ENCODE data around the gene TMEM11. TPM values are rescaled to one million over a fixed set of nuclear protein-coding genes. Genes with fewer than 3 reads are reported as not detected.
A peak's percentile ranks its signal among the peaks of the same experiment; 100 is the strongest.

The TMEM11 gene
- total RNA-seq, 1 donor from 2014 or later = 17.3 TPM

DNA sequence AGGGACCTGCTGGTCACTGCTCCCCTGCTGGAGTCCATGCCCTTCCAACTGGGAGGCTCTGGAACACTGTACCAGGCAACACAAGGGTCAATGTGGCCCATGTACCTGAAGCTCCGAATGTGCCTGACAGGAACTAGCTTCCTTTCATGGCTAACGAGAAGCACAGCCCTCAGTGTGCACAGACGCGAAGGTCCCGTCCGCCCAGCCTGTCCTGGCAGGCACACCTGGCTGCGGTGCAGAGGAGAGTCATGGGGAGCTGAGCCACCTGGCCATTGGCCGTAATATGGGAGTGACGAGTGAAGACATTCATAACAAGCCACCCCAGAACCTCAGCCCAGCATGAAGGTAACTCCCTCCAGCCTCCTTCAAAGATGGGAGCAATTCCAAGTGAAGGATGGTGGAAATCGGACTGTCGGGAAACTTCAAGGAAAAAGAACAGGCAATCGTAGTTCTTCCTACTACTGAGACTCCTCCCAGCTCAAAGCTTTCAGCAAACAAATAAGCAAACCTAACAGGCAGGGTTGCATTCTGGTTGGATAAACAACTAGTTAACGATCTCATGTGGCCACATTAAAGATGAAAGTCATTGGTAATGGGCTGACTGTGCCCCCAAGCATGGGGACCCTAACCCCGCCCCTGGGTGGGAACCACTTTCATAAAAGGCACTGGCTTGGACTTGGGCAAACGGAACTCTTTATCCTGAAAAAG is 13.2 kb downstream of the TMEM11 start:
- no peak for TF ChIP-seq EZH2 (IDR thresholded peaks at IDR 0.05)
- no peak for TF ChIP-seq CTCF (IDR thresholded peaks at IDR 0.05)
- TF ChIP-seq EZH2phosphoT487 (IDR thresholded peaks at IDR 0.05) = no peak
- Histone ChIP-seq H3K9me3 (ENCODE audit: low read depth) (no peaks in the 10 kb centered on the region), H3K36me3 (no peaks in the 10 kb centered on the region), H3K79me2 (ENCODE audit: low read depth) (peaks cover 84% of the 10 kb centered on the region), H4K20me1 (ENCODE audit: low read depth) (peaks cover 94% of the 10 kb centered on the region), H3F3A (ENCODE audit: low read depth) (peaks cover 17% of the 10 kb centered on the region), H3K4me3 (no peak overlapping the region), H3K27me3 (no peaks in the 10 kb centered on the region), H3K4me2 (peak overlapping the region; percentile 58), H3K9ac (no peak overlapping the region), H3K27ac (no peak overlapping the region), H2AFZ (replicated peaks) (no peak overlapping the region), H3K4me1 (peaks cover 26% of the 10 kb centered on the region)
- no peak for DNase-seq (ENCODE audit: low spot score)
- H3K9me3 Mint-ChIP-seq = no peaks in the 10 kb centered on the region
- peaks cover 37% of the 10 kb centered on the region for H3K4me1 Mint-ChIP-seq
- peaks cover 24% of the 10 kb centered on the region for H3K36me3 Mint-ChIP-seq
- peak overlapping the region; percentile 25 for H3K4me3 Mint-ChIP-seq
- no peak overlapping the region for H3K27ac Mint-ChIP-seq
- H3K27me3 Mint-ChIP-seq (ENCODE audit: insufficient read depth, low read depth) = peaks cover 5% of the 10 kb centered on the region

- Mint-ChIP-seq H3K27ac (no peak overlapping the region), H3K4me3 (peak overlapping the region; percentile 25)
- peak; percentile 76 for DNase-seq (ENCODE audit: low spot score)
Observed at GRCh38 chr17:21199856-21200255, 14.1 kb downstream of the TMEM11 start.

DNA sequence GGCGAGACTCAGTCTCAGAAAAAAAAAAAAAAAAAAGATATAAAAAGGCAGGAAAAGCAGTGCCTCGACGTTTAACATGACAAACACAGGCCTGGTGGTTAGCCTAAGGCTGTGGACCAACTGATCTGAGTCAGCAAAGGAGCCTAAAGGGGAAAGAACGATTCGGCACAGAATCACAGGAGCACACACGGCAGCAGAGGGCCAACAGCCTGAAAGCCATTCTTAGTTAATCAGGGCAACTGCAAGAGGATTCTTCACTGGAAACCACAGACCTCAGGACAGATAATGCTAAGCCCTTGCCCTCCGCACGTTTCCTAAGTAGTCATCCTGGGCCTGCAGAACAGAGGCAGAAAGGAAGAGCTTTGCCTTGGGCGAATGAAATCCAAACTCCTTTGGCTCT is 14.7 kb downstream of the TMEM11 start:
- DNase-seq (ENCODE audit: low spot score) = peak; percentile 23
- no peak overlapping the region for H3K4me3 Mint-ChIP-seq
- H3K36me3 Mint-ChIP-seq = peaks cover 24% of the 10 kb centered on the region
- Histone ChIP-seq H3K79me2 (ENCODE audit: low read depth) (peaks cover 69% of the 10 kb centered on the region), H3F3A (ENCODE audit: low read depth) (peaks cover 17% of the 10 kb centered on the region), H3K9me3 (ENCODE audit: low read depth) (no peaks in the 10 kb centered on the region), H4K20me1 (ENCODE audit: low read depth) (peaks cover 80% of the 10 kb centered on the region), H3K4me2 (no peak overlapping the region), H3K9ac (no peak overlapping the region), H2AFZ (replicated peaks) (no peak overlapping the region), H3K27ac (no peak overlapping the region), H3K27me3 (no peaks in the 10 kb centered on the region), H3K36me3 (no peaks in the 10 kb centered on the region), H3K4me1 (peaks cover 21% of the 10 kb centered on the region), H3K4me3 (no peak overlapping the region)
- H3K27me3 Mint-ChIP-seq (ENCODE audit: insufficient read depth, low read depth) = peaks cover 5% of the 10 kb centered on the region
- H3K9me3 Mint-ChIP-seq = no peaks in the 10 kb centered on the region
- H3K27ac Mint-ChIP-seq = no peak overlapping the region
- TF ChIP-seq EZH2 (IDR thresholded peaks at IDR 0.05) (no peak), EZH2phosphoT487 (IDR thresholded peaks at IDR 0.05) (no peak), CTCF (IDR thresholded peaks at IDR 0.05) (no peak)
- peaks cover 23% of the 10 kb centered on the region for H3K4me1 Mint-ChIP-seq

More at GRCh38 chr17:21199856-21200255, 14.1 kb downstream of the TMEM11 start:
- Histone ChIP-seq H3K27me3 (no peaks in the 10 kb centered on the region), H2AFZ (replicated peaks) (no peak overlapping the region), H3K4me3 (no peak overlapping the region), H3K36me3 (no peaks in the 10 kb centered on the region), H3K4me2 (peak overlapping the region; percentile 58), H4K20me1 (ENCODE audit: low read depth) (peaks cover 85% of the 10 kb centered on the region), H3K9ac (no peak overlapping the region), H3K79me2 (ENCODE audit: low read depth) (peaks cover 75% of the 10 kb centered on the region), H3K4me1 (peaks cover 22% of the 10 kb centered on the region), H3K27ac (no peak overlapping the region), H3F3A (ENCODE audit: low read depth) (peaks cover 17% of the 10 kb centered on the region), H3K9me3 (ENCODE audit: low read depth) (no peaks in the 10 kb centered on the region)
- Mint-ChIP-seq H3K27me3 (ENCODE audit: insufficient read depth, low read depth) (peaks cover 5% of the 10 kb centered on the region), H3K9me3 (no peaks in the 10 kb centered on the region), H3K36me3 (peaks cover 24% of the 10 kb centered on the region), H3K4me1 (peaks cover 28% of the 10 kb centered on the region)
- no peak for TF ChIP-seq CTCF (IDR thresholded peaks at IDR 0.05)
